Neural cell (in vitro differentiated cells): ENCODE results near the gene SOCS7.

Experiments
- EP300 ChIP-seq: fragments of 450-650 bp; conservative IDR thresholded peaks from 2 replicates; pipeline ENCODE4 v1.6.1; 2014; ENCODE audit warnings: antibody characterized with exemption, mild to moderate bottlenecking, moderate library complexity; ENCODE audit not compliant: poor library complexity, severe bottlenecking
- EZH2 ChIP-seq: fragments of 200-600, 300-800 bp; shearing (Covaris generic), sonication (generic); IDR thresholded peaks from 2 replicates; pipeline ENCODE4 v1.6.1; 2014; ENCODE audit warnings: antibody characterized with exemption, low read length, borderline replicate concordance, mild to moderate bottlenecking; ENCODE audit not compliant: insufficient read depth, poor library complexity, severe bottlenecking
- POLR2AphosphoS5 ChIP-seq: IDR thresholded peaks from 2 replicates; pipeline ENCODE4 v1.6.1; 2012
- RAD21 ChIP-seq: fragments of 450-650 bp; conservative IDR thresholded peaks from 2 replicates; pipeline ENCODE4 v1.6.1; 2014; ENCODE audit warnings: antibody characterized with exemption, mild to moderate bottlenecking, moderate library complexity
- SMC3 ChIP-seq: fragments of 450-650 bp; conservative IDR thresholded peaks from 2 replicates; pipeline ENCODE4 v1.6.1; 2014; ENCODE audit warnings: antibody characterized with exemption, mild to moderate bottlenecking, moderate library complexity; ENCODE audit not compliant: poor library complexity
- TAF1 ChIP-seq: IDR thresholded peaks from 2 replicates; pipeline ENCODE4 v1.6.1; 2012; ENCODE audit warnings: low read depth
- TF ChIP-seq, protein P1 (sequence below): fragments of 450-650 bp; IDR thresholded peaks from 2 replicates; pipeline ENCODE4 v1.5.1; 2014; ENCODE audit warnings: antibody characterized with exemption, mild to moderate bottlenecking, moderate library complexity; ENCODE audit not compliant: poor library complexity, severe bottlenecking

GRCh38 chr17:38400286-38400685 is 48.6 kb downstream of the SOCS7 start:
- TF ChIP-seq SMC3 (no peak), EP300 (no peak), POLR2AphosphoS5 (no peak), EZH2 (no peak), RAD21 (no peak), TAF1 (no peak)
- TF ChIP-seq, protein P1, sequence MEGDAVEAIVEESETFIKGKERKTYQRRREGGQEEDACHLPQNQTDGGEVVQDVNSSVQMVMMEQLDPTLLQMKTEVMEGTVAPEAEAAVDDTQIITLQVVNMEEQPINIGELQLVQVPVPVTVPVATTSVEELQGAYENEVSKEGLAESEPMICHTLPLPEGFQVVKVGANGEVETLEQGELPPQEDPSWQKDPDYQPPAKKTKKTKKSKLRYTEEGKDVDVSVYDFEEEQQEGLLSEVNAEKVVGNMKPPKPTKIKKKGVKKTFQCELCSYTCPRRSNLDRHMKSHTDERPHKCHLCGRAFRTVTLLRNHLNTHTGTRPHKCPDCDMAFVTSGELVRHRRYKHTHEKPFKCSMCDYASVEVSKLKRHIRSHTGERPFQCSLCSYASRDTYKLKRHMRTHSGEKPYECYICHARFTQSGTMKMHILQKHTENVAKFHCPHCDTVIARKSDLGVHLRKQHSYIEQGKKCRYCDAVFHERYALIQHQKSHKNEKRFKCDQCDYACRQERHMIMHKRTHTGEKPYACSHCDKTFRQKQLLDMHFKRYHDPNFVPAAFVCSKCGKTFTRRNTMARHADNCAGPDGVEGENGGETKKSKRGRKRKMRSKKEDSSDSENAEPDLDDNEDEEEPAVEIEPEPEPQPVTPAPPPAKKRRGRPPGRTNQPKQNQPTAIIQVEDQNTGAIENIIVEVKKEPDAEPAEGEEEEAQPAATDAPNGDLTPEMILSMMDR = no peak
